ENCODE data around the gene SGSM1. TPM values are rescaled to one million over a fixed set of nuclear protein-coding genes. Genes with fewer than 3 reads are reported as not detected.

SGSM1 gene
- polyA plus RNA-seq, 1 of the 3 experiments (the other 2 are of a cell fraction), result 0.15 TPM

DNA sequence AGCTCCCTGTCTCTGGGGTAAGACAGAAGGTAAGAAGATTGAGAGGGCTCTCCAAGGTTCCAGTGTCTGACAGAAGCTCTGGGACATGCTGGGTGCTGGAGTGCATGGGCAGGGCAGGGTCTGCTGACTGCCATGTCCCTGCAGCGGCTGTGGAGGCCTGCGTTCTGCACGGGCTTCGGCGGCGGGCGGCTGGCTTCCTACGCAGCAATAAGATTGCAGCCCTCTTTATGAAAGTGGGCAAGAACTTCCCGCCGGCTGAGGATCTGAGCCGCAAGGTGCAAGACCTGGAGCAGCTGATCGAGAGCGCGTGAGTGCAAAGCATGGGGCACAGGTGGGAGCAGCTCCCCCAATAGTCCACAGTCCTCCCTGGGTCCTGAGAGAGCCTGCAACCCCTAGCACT, 41.5 kb downstream of the SGSM1 start:
- WGBS (ENCODE audit: low lambda C conversion rate), result 90% methylated on average over 12 of the region's 14 CpGs
- POLR2A ChIA-PET, result no interaction called here
- H3F3A ChIP-seq (replicated peaks; ENCODE audit: insufficient read depth), result no peaks in the 10 kb centered on the region
- H2AFZ ChIP-seq (ENCODE audit: low read depth), result no peak overlapping the region
- no peaks in the 10 kb centered on the region for H3K36me3 ChIP-seq (replicated peaks in 1 of 2; ENCODE audit: control insufficient read depth in 1 of 2, insufficient read depth in 2 of 2, low read length in 1 of 2)
- H3K27me3 ChIP-seq (ENCODE audit: insufficient read depth), result no peaks in the 10 kb centered on the region
- H3K4me3 ChIP-seq (ENCODE audit: low read depth in 2 of 2, low read length in 1 of 2), result no peak overlapping the region
- no peaks in the 10 kb centered on the region; a peak in 1 of 4 replicates for H3K4me1 ChIP-seq (ENCODE audit: control insufficient read depth in 1 of 2, insufficient read depth in 2 of 2, low read depth in 1 of 2, low read length in 1 of 2)
- TF ChIP-seq, protein P1, sequence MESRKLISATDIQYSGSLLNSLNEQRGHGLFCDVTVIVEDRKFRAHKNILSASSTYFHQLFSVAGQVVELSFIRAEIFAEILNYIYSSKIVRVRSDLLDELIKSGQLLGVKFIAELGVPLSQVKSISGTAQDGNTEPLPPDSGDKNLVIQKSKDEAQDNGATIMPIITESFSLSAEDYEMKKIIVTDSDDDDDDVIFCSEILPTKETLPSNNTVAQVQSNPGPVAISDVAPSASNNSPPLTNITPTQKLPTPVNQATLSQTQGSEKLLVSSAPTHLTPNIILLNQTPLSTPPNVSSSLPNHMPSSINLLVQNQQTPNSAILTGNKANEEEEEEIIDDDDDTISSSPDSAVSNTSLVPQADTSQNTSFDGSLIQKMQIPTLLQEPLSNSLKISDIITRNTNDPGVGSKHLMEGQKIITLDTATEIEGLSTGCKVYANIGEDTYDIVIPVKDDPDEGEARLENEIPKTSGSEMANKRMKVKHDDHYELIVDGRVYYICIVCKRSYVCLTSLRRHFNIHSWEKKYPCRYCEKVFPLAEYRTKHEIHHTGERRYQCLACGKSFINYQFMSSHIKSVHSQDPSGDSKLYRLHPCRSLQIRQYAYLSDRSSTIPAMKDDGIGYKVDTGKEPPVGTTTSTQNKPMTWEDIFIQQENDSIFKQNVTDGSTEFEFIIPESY (IDR thresholded peaks at IDR 0.05; ENCODE audit: borderline replicate concordance, low read depth), result no peak
- no peak for TF ChIP-seq TAF1 (IDR thresholded peaks at IDR 0.05; ENCODE audit: borderline replicate concordance, low read depth, low read length)
- TF ChIP-seq, protein P2, sequence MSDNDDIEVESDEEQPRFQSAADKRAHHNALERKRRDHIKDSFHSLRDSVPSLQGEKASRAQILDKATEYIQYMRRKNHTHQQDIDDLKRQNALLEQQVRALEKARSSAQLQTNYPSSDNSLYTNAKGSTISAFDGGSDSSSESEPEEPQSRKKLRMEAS (IDR thresholded peaks at IDR 0.05; ENCODE audit: low read depth), result no peak
- TF ChIP-seq MEF2A (IDR thresholded peaks at IDR 0.05; ENCODE audit: borderline replicate concordance, low read depth), result no peak
- TF ChIP-seq FOSL2 (IDR thresholded peaks at IDR 0.05; ENCODE audit: borderline replicate concordance, low read depth), result no peak
- no peak for TF ChIP-seq CHD2 (IDR thresholded peaks at IDR 0.05; ENCODE audit: low read length, partially characterized antibody)
- no peak for TF ChIP-seq POLR2AphosphoS5 (IDR thresholded peaks at IDR 0.05; ENCODE audit: low read depth, low read length)
- TF ChIP-seq MXI1 (IDR thresholded peaks at IDR 0.05; ENCODE audit: low read depth, low read length), result no peak
- TF ChIP-seq, protein P3, sequence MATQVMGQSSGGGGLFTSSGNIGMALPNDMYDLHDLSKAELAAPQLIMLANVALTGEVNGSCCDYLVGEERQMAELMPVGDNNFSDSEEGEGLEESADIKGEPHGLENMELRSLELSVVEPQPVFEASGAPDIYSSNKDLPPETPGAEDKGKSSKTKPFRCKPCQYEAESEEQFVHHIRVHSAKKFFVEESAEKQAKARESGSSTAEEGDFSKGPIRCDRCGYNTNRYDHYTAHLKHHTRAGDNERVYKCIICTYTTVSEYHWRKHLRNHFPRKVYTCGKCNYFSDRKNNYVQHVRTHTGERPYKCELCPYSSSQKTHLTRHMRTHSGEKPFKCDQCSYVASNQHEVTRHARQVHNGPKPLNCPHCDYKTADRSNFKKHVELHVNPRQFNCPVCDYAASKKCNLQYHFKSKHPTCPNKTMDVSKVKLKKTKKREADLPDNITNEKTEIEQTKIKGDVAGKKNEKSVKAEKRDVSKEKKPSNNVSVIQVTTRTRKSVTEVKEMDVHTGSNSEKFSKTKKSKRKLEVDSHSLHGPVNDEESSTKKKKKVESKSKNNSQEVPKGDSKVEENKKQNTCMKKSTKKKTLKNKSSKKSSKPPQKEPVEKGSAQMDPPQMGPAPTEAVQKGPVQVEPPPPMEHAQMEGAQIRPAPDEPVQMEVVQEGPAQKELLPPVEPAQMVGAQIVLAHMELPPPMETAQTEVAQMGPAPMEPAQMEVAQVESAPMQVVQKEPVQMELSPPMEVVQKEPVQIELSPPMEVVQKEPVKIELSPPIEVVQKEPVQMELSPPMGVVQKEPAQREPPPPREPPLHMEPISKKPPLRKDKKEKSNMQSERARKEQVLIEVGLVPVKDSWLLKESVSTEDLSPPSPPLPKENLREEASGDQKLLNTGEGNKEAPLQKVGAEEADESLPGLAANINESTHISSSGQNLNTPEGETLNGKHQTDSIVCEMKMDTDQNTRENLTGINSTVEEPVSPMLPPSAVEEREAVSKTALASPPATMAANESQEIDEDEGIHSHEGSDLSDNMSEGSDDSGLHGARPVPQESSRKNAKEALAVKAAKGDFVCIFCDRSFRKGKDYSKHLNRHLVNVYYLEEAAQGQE (IDR thresholded peaks at IDR 0.05; ENCODE audit: low read depth, low read length), result no peak
- TF ChIP-seq JUND (IDR thresholded peaks at IDR 0.05), result no peak
- no peak overlapping the region for H3K9ac ChIP-seq
- H3K79me2 ChIP-seq (ENCODE audit: insufficient read depth), result no peaks in the 10 kb centered on the region
- no peak overlapping the region for H3K4me2 ChIP-seq
- CTCF ChIA-PET, result interaction anchor here (1.7 to 9.6 kb wide), 2 partner anchors 45 to 77 kb away, joined by 9 to 208 read pairs; partner anchors contain the start of gene PIWIL3
- no peaks in the 10 kb centered on the region for H3K9me2 ChIP-seq
- no peaks in the 10 kb centered on the region for H4K20me1 ChIP-seq (ENCODE audit: insufficient read depth)
- no peak for DNase-seq
- no peak overlapping the region for H3K27ac ChIP-seq (ENCODE audit: low read depth in 2 of 2, low read length in 1 of 2)
- H3K9me3 ChIP-seq, result no peaks in the 10 kb centered on the region

DNA sequence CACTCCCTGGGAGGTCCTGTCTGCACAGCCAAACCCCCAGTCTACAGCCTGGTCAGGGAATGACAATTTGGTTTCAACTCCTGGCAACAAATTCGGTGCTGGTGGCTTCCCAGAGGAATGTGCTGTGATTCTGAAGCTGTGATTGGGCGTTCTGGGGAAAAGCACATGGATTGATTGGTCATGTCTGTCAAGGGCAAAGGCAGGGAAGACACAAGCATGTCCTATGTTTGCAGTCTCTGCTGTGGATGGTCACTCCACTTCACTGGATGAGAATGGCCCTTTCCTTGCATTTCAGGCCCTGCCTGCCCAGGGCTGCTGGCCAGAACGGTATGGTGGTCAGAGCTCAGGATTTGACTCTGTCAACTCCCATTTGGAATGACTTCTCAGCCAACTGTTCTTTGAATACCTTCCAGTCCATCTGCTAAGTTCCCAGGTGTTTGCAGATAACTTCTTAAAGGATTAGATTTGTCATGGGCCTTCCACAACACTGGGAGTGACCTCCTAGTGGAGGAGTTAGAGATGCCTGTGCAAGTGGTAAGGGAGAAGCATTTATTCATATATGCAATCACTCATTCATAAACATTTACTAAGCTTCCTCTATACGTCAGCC, 42.7 kb downstream of the SGSM1 start:
- 37% methylated on average over 4 of the region's 4 CpGs for WGBS (ENCODE audit: low lambda C conversion rate)
- TF ChIP-seq TAF1 (IDR thresholded peaks at IDR 0.05; ENCODE audit: borderline replicate concordance, low read depth, low read length), result no peak
- no peak for TF ChIP-seq EP300 (IDR thresholded peaks at IDR 0.05; ENCODE audit: borderline replicate concordance in 1 of 2, low read depth in 1 of 2, low read length in 1 of 2)
- TF ChIP-seq, protein P4, sequence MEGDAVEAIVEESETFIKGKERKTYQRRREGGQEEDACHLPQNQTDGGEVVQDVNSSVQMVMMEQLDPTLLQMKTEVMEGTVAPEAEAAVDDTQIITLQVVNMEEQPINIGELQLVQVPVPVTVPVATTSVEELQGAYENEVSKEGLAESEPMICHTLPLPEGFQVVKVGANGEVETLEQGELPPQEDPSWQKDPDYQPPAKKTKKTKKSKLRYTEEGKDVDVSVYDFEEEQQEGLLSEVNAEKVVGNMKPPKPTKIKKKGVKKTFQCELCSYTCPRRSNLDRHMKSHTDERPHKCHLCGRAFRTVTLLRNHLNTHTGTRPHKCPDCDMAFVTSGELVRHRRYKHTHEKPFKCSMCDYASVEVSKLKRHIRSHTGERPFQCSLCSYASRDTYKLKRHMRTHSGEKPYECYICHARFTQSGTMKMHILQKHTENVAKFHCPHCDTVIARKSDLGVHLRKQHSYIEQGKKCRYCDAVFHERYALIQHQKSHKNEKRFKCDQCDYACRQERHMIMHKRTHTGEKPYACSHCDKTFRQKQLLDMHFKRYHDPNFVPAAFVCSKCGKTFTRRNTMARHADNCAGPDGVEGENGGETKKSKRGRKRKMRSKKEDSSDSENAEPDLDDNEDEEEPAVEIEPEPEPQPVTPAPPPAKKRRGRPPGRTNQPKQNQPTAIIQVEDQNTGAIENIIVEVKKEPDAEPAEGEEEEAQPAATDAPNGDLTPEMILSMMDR (IDR thresholded peaks at IDR 0.05), result no peak
- TF ChIP-seq, protein P5, sequence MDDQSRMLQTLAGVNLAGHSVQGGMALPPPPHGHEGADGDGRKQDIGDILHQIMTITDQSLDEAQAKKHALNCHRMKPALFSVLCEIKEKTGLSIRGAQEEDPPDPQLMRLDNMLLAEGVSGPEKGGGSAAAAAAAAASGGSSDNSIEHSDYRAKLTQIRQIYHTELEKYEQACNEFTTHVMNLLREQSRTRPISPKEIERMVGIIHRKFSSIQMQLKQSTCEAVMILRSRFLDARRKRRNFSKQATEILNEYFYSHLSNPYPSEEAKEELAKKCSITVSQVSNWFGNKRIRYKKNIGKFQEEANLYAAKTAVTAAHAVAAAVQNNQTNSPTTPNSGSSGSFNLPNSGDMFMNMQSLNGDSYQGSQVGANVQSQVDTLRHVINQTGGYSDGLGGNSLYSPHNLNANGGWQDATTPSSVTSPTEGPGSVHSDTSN (IDR thresholded peaks at IDR 0.05), result no peak

More for the DNA sequence above, 42.7 kb downstream of the SGSM1 start:
- H3K4me2 ChIP-seq, result no peak overlapping the region
- DNase-seq, result no peak
- H3K4me3 ChIP-seq (ENCODE audit: low read depth in 2 of 2, low read length in 1 of 2), result no peak overlapping the region
- H4K20me1 ChIP-seq (ENCODE audit: insufficient read depth), result no peaks in the 10 kb centered on the region
- H3K9me2 ChIP-seq, result no peaks in the 10 kb centered on the region
- ChIA-PET POLR2A (no interaction called here), CTCF (interaction anchor here (0.7 to 9.6 kb wide), 8 partner anchors 7 to 1484 kb away, joined by 3 to 208 read pairs (median 8); partner anchors contain the start of gene PIWIL3)
- no peak overlapping the region for H3K27ac ChIP-seq (ENCODE audit: low read depth in 2 of 2, low read length in 1 of 2)
- no peaks in the 10 kb centered on the region for H3K79me2 ChIP-seq (ENCODE audit: insufficient read depth)
- no peak overlapping the region for H3K9ac ChIP-seq
- no peaks in the 10 kb centered on the region for H3F3A ChIP-seq (replicated peaks; ENCODE audit: insufficient read depth)
- H2AFZ ChIP-seq (ENCODE audit: low read depth), result no peak overlapping the region
- no peaks in the 10 kb centered on the region for H3K4me1 ChIP-seq (ENCODE audit: control insufficient read depth in 1 of 2, insufficient read depth in 2 of 2, low read depth in 1 of 2, low read length in 1 of 2)
- H3K27me3 ChIP-seq (ENCODE audit: insufficient read depth), result no peaks in the 10 kb centered on the region
- H3K36me3 ChIP-seq (replicated peaks in 1 of 2; ENCODE audit: control insufficient read depth in 1 of 2, insufficient read depth in 2 of 2, low read length in 1 of 2), result no peaks in the 10 kb centered on the region
- no peaks in the 10 kb centered on the region for H3K9me3 ChIP-seq

All from SK-N-SH (cell line).